BJ (cell line): ENCODE data around the gene HEXIM2. TPM values are rescaled to one million over a fixed set of nuclear protein-coding genes. Genes with fewer than 3 reads are reported as not detected.

Experiments used
- CTCF ChIA-PET: fragments of 350-600 bp; formaldehyde crosslinking; extraction: SDS; loops from one replicate; lab custom pipeline; 2021; ENCODE audit warnings: antibody characterized with exemption, inconsistent platforms; lab: Yijun Ruan, JAX
- POLR2A ChIA-PET: fragments of 300-600 bp; sonication (Branson Sonifier 250); formaldehyde crosslinking; extraction: SDS; loops from one replicate; lab custom pipeline; 2021; ENCODE audit warnings: antibody characterized with exemption; lab: Charles Lee
- DNase-seq: peaks from one replicate; pipeline ENCODE4 v3.0.0-alpha.2; 2011; ENCODE audit warnings: low read depth
- H3K27me3 ChIP-seq: 2 replicates; pipeline ENCODE4 v1.6.0; 2011; ENCODE audit warnings: low read length; ENCODE audit not compliant: control insufficient read depth, insufficient read depth
- H3K36me3 ChIP-seq: 2 replicates; pipeline ENCODE4 v1.5.1; 2011; ENCODE audit warnings: low read length; ENCODE audit not compliant: control insufficient read depth, insufficient read depth
- H3K4me3 ChIP-seq: 2 replicates; pipeline ENCODE4 v1.5.1; 2011; ENCODE audit warnings: low read depth, mild to moderate bottlenecking, control low read depth, low read length
- CTCF ChIP-seq: IDR thresholded peaks from 2 replicates; pipeline ENCODE4 v1.5.1; 2011; ENCODE audit warnings: low read depth, mild to moderate bottlenecking, control low read depth, inconsistent platforms, low read length, moderate library complexity; ENCODE audit not compliant: insufficient read depth
- polyA plus RNA-seq: library from polyadenylated mRNA; depleted of rRNA; stranded (reverse); fragments of >200 nt; gene quantifications from 2 replicates; pipeline ENCODE4 v1.2.3, GENCODE V29; 2011

The HEXIM2 gene
- polyA plus RNA-seq, 1 experiment: 6.3 TPM

- DNase-seq: no peak
- peak overlapping the region; percentile 91 for H3K4me3 ChIP-seq
- TF ChIP-seq CTCF: no peak
- CTCF ChIA-PET: interaction anchor here (0.7 to 8.4 kb wide), 26 partner anchors 9 to 230 kb away, joined by 3 to 210 read pairs (median 4); partner anchors contain the start of genes ACBD4, HEXIM2, MAP3K14 and PLCD3
- no peaks in the 10 kb centered on the region; the same call in 1 of the 2 replicates for H3K36me3 ChIP-seq
- POLR2A ChIA-PET: interaction anchor here (0.6 to 5.2 kb wide), 5 partner anchors 11 to 222 kb away, joined by 3 to 66 read pairs (median 5); partner anchors contain the start of genes FMNL1 and HEXIM2
- no peaks in the 10 kb centered on the region for H3K27me3 ChIP-seq
Measured at GRCh38 chr17:45149669-45150664, 11.7 kb upstream of the HEXIM2 start.

- Histone ChIP-seq H3K36me3 (no peaks in the 10 kb centered on the region; the same call in 1 of the 2 replicates), H3K4me3 (peak overlapping the region; percentile 91), H3K27me3 (no peaks in the 10 kb centered on the region)
- ChIA-PET POLR2A (interaction anchor here (0.7 to 5.2 kb wide), 4 partner anchors 10 to 85 kb away, joined by 3 to 66 read pairs (median 4); partner anchors contain the start of gene HEXIM2), CTCF (interaction anchor here (0.9 to 8.4 kb wide), 10 partner anchors 10 to 161 kb away, joined by 3 to 210 read pairs (median 14); partner anchors contain the start of genes ACBD4, HEXIM2 and PLCD3)
- TF ChIP-seq CTCF: no peak
- no peak for DNase-seq
Measured at GRCh38 chr17:45150911-45151809, 10.5 kb upstream of the HEXIM2 start.

GRCh38 chr17:45155029-45155428 lies 6.6 kb upstream of the HEXIM2 start:
- Histone ChIP-seq H3K27me3 (no peaks in the 10 kb centered on the region), H3K36me3 (no peaks in the 10 kb centered on the region), H3K4me3 (no peak overlapping the region)
- TF ChIP-seq CTCF: no peak
- DNase-seq: no peak
- POLR2A ChIA-PET: interaction anchor here (1.0 kb wide), 1 partner anchor 18 kb away, joined by 16 read pairs; no protein-coding TSS in a partner anchor
- CTCF ChIA-PET: interaction anchor here (0.7 to 2.9 kb wide), 4 partner anchors 20 to 80 kb away, joined by 3 to 17 read pairs (median 8); partner anchors contain the start of gene ACBD4

- ChIA-PET POLR2A (interaction anchor here (1.0 kb wide), 1 partner anchor 17 kb away, joined by 16 read pairs; no protein-coding TSS in a partner anchor), CTCF (interaction anchor here (0.7 to 2.9 kb wide), 5 partner anchors 12 to 80 kb away, joined by 3 to 17 read pairs (median 4); partner anchors contain the start of gene ACBD4)
- Histone ChIP-seq H3K36me3 (no peaks in the 10 kb centered on the region), H3K4me3 (no peak overlapping the region), H3K27me3 (no peaks in the 10 kb centered on the region)
- TF ChIP-seq CTCF: no peak
- DNase-seq: no peak
Measured at GRCh38 chr17:45155483-45155882, 6.2 kb upstream of the HEXIM2 start.
